ENCODE results near the gene RNF25.

Gene RNF25, protein sequence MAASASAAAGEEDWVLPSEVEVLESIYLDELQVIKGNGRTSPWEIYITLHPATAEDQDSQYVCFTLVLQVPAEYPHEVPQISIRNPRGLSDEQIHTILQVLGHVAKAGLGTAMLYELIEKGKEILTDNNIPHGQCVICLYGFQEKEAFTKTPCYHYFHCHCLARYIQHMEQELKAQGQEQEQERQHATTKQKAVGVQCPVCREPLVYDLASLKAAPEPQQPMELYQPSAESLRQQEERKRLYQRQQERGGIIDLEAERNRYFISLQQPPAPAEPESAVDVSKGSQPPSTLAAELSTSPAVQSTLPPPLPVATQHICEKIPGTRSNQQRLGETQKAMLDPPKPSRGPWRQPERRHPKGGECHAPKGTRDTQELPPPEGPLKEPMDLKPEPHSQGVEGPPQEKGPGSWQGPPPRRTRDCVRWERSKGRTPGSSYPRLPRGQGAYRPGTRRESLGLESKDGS

DNA sequence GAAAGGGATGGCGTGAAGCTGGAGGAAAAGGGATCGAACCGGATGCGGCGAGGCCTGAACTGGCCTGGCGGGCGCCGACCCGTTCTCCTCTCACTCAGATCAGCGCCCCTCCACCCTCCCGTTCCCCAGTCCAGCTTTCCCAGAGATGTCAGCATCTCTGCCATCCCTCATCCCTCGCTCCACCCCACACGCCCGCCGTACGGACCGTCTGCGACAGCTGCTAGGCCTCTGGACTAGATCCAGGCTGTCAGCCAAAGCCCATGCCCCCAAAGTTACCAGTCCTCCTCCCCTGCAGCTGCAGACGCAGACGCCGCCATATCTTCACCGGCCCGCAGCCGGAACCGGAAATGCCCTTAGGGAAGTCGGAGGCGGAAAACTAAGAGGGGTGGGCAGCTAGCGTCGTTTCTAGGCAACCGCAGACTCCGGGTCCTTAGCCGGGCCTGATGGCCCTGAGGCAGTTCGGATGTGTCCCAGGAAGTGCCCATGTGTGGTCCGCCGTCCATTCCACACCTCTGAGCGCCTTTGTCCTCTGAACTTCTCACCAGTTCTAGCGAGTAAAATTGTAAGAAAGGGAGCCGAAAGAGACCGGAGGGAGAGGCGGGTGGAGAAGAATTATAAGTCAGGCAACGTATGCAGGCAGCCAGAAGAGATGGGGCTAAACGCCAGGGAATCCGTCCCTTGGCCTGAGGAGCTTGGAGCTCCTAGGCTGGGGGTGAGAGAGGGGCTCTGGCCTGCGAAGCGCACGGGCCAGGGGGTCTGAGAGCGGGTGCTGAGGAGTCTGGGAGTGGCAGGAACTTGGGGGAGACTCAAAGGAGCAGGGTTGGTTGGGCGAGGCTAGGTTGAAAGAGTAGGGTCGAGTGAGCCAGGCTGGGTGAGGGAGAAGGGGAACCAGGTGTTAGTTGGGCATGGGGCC is at the start of gene RNF25, which contains the start of gene STK36:
TSS of gene RNF25 (minus strand) at position 349 of the 913 bp plus-strand sequence. CDS start at position 317, 32 bp downstream.
TSS of gene STK36 (plus strand) at position 433 of the 913 bp plus-strand sequence. CDS start 744 bp downstream, outside the sequence.
- DNase-seq (ENCODE audit: low read depth, low spot score): peak; percentile 71

DNA sequence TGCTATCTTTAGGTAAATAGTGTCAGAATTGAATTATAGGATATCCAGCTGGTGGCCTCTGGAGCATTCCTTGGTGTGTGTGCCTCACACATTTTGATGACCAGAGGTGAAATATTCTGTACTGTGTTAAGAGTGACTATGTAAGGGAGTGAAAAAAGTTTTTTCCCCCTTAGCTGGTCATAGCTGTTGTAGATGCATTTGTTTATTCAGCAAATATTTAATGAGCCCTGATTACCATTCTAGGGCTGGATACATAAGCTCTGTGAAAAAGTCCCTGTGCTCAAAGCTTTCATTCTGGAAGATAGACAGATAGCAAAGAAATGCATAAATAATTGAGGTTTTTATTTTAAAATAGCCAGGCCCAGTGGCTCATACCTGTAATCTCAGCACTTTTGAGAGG is 49.7 kb upstream of the RNF25 start:
- DNase-seq (ENCODE audit: low read depth, low spot score): no peak

DNA sequence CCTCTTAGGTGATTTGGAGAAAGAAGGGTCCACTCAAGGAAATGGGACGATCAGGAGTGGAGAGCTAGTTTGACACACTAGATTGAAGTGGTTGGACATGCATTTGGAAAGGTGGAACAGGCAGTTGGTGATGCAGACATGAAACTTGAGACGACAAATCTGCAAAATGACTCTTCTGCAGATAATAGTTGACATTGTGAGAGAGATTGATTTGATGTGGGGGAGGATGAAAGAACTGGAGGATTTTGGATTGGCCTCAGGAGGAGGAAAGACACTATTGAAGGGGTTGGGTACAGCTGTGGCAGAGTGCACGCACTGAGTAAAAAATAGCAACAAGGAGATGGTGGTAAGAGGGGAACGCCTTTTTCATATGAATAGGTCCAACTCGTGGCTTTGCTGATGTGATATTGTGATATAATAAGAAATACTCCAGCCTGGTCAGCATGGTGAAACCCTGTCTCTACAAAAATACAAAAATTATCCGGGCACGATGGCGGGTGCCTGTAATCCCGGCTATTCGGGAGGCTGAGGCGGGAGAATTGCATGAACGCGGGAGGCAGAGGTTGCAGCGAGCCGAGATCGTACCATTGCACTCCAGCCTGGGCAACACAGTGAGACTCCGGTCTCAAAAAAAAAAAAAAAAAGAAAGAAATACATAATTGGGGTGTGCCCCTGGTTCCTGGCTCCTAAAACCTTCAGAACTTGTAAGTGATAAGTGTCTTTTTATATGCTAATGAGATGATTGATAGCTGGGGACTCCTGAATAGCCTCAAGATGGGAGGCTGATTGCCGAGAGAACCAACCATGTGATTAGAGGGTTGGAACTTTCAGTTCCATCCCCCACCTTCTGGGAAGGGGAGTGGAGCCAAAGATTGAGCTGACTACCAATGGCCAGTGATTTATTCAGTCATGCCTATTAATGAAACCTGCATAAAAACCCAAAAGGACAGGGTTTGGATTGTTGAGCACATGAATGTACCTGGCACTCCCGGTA is 48.5 kb upstream of the RNF25 start:
- no peak for DNase-seq (ENCODE audit: low read depth, low spot score)

DNA sequence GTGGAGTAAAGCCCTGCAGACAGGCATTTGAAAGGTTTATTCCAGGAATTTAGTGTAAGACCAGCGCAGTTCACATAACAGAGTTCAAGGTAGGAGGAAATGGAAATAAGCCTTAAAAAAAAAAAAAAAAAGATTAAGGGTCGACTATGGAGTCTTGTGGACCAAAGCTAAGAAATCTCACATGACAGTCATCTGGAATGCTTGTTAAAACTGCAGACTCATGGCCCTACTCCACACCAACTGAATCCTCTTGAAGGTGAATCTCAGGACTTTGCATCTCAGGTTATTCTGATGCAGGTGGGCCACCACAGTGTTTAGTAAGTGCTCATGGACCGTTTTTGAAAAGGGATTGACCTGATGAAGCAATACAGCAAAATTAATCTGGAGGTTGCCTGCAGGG is 47.7 kb upstream of the RNF25 start:
- DNase-seq (ENCODE audit: low read depth, low spot score): no peak

DNA sequence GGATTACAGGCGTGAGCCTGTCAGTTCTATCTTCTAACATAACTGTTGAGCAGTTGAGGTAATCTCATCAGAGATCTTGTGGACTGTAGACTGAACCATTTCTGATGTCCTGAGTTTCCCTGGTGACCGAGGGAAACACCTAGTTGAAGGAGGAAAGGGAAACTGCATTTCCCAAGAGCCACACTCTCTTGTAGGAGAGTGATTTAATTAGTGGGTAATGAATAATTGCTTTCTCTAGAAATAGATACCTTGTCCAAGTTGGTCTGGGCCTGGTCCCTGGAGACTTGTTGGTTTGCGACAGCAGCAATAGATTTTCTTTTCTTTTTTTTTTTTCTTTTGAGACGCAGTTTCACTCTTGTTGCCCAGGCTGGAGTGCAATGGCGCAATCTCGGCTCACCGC is 46.3 kb upstream of the RNF25 start:
- no peak for DNase-seq (ENCODE audit: low read depth, low spot score)

DNA sequence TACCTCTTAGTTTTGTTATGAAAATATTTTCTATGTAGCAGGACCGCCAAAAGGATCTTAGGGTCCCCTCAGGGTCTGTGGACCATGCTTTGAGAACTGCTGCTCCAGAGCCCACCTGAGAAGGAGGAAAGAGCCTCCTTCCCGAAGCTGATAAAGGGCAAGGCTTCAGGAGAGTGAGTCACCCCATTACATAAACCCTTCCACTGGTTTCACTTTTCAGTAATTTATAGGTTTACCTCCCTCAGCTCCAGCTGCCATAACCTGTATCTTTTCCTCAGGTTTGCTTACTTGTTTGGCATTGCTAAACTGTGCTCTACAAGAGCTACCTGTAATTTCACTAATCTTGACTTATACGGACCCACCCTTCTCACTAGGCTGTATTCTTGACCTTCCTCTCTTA is 45.5 kb upstream of the RNF25 start:
- no peak for DNase-seq (ENCODE audit: low read depth, low spot score)

DNA sequence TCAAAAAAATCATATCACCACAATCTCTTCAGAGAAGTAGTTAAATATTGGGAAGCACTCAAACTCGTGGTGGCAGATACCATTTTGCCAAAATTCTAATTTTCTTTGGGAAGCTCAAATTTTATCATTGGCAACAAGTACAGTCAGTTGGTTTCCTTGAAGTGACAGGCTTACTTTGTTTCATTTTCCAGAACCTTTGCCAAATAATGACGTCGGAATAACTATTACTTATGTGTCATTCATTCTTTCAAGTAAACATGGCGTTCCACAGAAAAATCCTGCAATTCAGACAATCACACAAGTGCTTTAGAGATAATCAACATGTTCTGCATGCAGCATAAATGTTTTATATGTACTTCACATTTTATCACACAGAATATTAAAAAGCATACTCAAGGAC is 44.3 kb upstream of the RNF25 start:
- DNase-seq (ENCODE audit: low read depth, low spot score): no peak

DNA sequence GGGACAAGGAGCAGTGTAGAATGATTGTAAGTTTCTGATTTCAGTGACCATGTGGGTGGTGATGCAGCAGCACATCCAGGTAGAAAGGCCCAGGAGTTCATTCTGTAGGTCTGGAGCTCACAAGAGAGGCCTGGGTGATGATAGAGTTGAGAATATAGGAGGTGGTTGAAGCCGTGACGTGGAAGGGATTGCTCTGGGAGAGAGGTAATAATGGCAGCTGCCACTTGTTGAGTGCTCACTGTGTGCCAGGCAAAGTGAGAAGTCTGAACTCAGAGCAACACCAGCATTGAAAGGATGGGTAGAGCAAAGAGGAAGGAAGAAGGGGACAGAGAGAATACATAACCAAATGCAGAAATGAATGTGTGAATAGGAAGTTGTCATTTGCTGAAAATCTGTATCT is 42.1 kb upstream of the RNF25 start:
- DNase-seq (ENCODE audit: low read depth, low spot score): no peak

DNA sequence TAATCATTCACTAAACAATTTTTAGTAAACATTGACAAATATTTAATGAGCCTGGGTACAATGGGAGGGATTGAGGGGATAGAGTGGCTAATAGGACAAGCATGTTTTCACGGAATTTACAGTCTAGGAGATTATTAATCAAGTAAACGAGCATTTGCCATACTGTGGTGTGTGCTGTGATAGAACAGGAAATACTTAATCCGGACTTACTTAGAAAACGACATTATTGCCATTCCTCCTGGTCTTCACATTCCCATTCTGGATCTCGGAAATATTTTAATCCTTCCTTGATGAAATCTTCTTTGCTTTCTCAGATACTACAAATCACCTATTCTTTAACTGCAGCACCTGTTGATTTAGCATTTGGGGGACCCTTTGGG is 39.7 kb upstream of the RNF25 start:
- DNase-seq (ENCODE audit: low read depth, low spot score): no peak

DNA sequence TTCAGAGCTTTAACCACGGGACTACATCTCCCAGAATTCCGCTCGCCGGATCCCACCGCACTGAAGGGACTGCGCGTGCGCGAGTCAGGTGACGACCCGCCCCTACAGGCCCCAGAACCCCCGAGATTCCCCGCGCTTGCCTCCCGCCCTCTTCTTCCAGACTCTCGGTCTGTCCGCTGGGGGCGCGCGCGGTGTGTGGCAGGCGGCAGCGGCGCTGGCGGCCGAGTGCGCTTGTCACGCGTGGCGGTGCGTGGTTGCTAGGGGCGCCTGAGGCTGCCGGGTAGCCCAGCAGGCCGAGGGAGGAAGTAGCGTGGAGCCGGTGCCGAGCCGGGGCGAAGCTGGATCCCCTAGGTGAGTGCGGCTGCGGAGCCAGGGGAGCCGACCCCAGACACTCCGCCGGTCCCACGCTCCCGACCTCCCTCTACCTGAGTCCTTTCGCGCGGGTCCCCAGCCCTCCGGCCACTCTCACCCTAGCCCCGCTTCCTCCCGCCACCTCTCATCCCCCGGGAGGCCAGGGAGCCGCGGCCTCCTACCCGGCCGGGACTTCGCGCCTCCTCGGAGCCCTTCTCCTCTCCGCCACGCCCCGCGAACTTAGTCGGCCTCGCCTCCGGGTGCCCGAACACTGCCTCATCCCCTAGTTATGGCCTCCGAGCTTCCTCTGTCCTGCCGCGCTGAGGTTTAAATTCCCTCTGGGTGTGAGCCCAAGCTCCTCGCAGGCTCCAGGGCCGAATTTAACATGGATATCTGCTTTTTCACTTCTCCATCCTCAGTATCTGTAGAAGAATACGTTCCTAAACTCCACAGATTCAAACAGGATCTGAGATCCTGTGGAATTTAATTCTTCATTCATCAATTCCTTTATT is 39.1 kb upstream of the RNF25 start, which contains the start of gene TTLL4:
TSS of gene TTLL4 (plus strand) at position 149 of the 863 bp plus-strand sequence. CDS start 26,842 bp downstream, outside the sequence.
- peak; percentile 86 for DNase-seq (ENCODE audit: low read depth, low spot score)

DNA sequence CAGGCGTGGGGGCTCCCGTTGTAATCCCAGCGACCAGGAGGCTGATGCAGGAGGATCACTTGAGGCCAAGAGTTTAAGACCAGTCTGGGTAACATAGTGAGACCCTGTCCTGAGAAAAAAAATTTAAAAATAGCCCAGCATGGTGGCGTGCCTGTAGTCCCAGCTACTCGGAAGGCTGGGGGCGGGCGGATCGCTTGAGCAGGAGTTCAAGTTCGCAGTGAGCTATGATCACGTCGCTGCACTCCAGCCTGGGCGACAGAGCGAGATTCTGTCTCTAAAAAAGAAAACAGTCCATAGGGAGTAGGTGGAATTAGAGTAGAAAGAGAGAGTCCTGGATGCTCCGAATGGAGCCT is 38.5 kb upstream of the RNF25 start:
- no peak for DNase-seq (ENCODE audit: low read depth, low spot score)

DNA sequence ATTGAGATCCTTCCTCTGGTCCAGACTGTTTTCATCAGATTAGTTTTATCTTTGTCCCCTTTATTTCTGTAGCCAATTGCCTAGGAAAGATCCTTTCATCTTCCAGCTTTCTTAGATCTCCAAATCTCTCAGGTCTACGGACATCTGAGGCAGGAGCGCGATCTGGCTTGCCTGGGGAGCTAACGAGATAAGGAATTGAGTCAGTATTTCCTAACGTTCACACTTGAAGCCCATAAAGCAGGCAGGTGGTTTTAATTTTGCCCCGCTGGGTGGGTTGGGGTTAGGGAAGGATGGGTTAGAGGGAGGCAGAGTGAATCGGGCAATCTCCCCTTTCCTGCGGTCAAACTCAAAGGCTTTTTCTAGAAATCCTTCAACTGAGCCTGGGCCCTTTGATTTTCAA is 38.1 kb upstream of the RNF25 start:
- DNase-seq (ENCODE audit: low read depth, low spot score): no peak

DNA sequence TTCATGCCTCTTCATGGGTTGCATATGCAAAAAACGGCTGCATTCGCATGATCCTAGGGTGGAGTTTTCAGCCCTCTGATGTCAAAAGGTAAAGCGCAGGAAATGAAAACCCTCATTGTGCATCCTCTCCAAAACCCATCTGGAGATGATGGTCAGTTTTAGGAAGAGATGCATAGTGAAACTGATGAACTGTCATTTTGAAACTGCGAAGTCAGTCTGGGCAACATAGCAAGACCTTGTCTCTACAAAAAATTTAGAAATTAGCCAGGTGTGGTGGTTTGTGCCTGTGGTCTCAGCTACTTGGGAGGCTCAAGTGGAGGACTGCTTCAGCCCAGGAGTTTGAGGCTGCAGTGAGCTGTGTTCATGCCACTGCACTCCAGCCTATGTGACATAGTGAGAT is 36.3 kb upstream of the RNF25 start:
- no peak for DNase-seq (ENCODE audit: low read depth, low spot score)

DNA sequence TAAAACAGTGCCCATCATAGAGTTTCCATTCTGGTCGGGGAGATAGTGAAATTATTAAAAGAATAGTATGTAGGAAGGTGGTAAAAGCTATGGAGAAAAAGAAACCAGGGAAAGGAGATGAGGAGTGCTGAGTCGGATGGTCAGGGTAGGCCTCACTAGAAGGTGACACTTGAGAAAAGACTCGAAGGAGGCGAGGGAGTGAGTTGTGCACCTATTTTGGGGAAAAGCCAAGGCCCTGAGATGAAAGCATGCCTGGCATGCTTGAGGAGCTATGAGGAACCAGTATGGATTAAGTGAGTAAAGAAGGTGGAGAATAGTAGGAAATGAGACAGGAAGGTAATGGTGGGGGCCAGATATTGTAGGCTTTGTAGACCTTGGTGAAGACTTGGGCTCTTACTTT is 31.5 kb upstream of the RNF25 start:
- no peak for DNase-seq (ENCODE audit: low read depth, low spot score)

DNA sequence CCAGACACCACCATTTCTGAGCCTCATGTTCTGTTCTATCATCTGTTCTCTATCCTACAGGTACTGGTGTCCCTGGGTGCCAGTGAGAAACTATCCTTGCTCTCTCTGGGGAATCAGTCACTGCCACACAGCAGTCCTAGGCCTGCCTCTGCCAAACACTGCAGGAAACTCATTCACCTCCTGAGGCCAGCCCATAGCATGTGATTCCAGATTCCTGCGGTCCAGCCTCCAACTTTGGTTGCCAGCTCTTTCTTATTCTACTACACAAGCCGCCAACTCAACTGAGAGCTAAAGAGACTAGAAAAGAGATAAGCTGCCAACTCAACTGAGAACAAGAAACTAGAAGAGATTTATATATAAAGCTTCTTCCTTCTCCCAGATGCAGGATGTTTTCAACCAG is 30.0 kb upstream of the RNF25 start:
- no peak for DNase-seq (ENCODE audit: low read depth, low spot score)

DNA sequence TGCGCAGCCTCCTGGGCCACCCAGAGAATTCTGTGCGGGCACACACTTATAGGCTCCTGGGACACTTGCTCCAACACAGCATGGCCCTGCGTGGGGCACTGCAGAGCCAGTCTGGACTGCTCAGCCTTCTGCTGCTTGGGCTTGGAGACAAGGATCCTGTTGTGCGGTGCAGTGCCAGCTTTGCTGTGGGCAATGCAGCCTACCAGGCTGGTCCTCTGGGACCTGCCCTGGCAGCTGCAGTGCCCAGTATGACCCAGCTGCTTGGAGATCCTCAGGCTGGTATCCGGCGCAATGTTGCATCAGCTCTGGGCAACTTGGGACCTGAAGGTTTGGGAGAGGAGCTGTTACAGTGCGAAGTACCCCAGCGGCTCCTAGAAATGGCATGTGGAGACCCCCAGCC is 27.1 kb upstream of the RNF25 start:
- DNase-seq (ENCODE audit: low read depth, low spot score): no peak

DNA sequence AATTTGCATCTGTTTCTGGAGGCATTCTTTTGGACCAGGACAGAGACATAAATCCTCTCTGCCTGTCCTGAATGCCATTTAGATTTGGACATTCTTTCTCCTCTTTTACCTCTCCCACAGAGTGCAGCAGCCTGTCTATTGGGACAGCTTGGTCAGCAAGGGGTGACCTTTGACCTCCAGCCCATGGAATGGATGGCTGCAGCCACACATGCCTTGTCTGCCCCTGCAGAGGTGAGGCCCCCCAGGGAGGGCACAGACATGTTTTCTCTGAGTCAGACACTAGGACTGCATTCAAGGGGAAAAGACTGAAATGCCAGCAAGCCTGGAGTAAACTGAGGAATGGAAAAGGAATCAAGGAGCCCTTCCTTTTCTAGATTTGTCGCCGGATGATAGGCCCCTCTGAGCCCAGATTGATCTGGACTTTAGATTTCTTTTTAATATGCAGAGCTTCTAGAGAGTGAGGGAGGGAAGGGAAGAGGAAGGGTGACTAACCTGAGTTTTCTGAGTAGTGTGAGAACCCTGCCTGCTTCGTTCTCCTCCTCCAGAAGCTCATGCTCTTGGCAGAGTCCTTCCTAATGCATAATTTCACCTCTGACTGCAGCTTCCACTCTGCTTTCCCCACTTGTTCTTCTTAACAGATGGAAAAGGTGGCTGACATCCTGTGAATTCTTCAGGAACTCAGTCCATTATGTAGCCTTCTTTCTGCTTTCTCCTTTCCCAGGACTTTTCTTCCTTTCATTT is 22.8 kb upstream of the RNF25 start:
- DNase-seq (ENCODE audit: low read depth, low spot score): no peak

DNA sequence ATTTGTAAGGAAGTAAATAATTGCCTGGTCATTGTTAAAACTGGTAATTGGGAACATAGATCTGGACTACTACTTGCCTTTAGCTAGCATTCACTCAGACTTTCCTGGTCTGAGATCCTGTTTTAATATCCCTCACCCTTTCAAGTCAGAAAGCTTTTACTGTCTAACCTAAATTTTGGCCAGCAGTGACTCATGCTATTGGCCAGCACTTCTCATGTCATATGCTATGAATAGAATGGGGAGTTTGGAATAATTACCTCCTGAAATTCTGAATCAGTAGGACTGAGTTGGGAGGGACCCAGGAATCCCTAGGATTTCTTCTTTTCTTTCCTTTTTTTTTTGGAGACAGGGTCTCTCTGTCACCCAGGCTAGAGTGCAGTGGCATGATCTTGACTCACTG is 19.4 kb upstream of the RNF25 start:
- DNase-seq (ENCODE audit: low read depth, low spot score): no peak

DNA sequence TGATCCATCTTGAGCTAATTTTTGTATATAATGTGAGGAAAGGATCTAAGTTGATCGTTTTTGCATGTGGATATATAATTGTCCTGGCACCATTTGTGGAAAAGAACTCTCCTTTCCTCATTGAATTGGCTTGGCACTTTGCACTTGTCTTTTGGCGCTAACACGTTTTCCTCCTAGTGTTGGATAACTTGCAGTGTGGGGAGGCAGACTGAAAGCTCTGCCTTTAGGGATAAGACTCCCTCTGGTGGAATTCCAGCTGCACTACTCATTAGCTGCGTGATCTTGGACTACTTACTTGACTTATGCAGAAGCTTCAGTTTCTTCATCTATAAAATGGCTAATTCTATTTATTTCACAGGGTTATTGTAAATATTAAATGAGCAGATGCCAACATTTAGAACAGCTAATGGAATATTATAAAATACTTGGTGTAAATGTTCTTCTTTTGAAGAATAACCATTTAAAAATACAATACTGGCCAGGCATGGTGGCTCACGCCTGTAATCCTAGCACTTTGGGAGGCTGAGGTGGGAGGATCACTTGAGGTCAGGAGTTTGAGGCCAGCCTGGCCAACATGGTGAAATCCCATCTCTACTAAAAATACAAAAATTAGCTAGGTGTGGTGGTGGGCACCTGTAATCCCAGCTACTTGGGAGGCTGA is 15.7 kb upstream of the RNF25 start:
- DNase-seq (ENCODE audit: low read depth, low spot score): peak; percentile 32
